CD14-positive monocyte (primary cell): ENCODE measurements around the gene CDKAL1. TPM values are rescaled to one million over a fixed set of nuclear protein-coding genes. Genes with fewer than 3 reads are reported as not detected.

Source experiments
- DNase-seq, 3 donors: peaks; one replicate each; pipeline ENCODE4 v3.0.0-alpha.2; 2011 to 2022
- H2AFZ ChIP-seq: 2 replicates; pipeline ENCODE4 v1.6.0; 2012; ENCODE audit warnings: mild to moderate bottlenecking, low read depth, low read length, inconsistent platforms; ENCODE audit not compliant: insufficient read depth, poor library complexity, severe bottlenecking
- H3K27ac ChIP-seq, 2 donors: 1 replicate in 1 of 2; 2 replicates in 1 of 2; pipeline ENCODE4 v1.5.1; 2012 to 2013; ENCODE audit warnings: low read length in 2 of 2, control low read depth in 1 of 2, inconsistent platforms in 1 of 2, low read depth in 1 of 2, mild to moderate bottlenecking in 1 of 2
- H3K27me3 ChIP-seq, 2 donors: one replicate each; pipeline versions ENCODE4 v1.6.0 to v1.6.1; 2011 to 2013; ENCODE audit warnings: low read length in 2 of 2; ENCODE audit not compliant: control insufficient read depth in 2 of 2, insufficient read depth in 2 of 2
- H3K36me3 ChIP-seq, 2 donors: replicated peaks in 1 of 2; 1 replicate in 1 of 2; 2 replicates in 1 of 2; pipeline versions ENCODE4 v1.5.1 to v1.6.1; 2012 to 2013; ENCODE audit warnings: low read length in 2 of 2, control low read depth in 1 of 2, inconsistent platforms in 1 of 2, mild to moderate bottlenecking in 1 of 2; ENCODE audit not compliant: insufficient read depth in 2 of 2, control insufficient read depth in 1 of 2
- H3K4me1 ChIP-seq, 2 donors: 1 replicate in 1 of 2; 2 replicates in 1 of 2; pipeline versions ENCODE4 v1.5.1 to v1.6.1; 2012 to 2013; ENCODE audit warnings: low read length in 2 of 2, control low read depth in 1 of 2, inconsistent platforms in 1 of 2, mild to moderate bottlenecking in 1 of 2, moderate library complexity in 1 of 2; ENCODE audit not compliant: insufficient read depth in 2 of 2, control insufficient read depth in 1 of 2
- H3K4me2 ChIP-seq: replicated peaks from 2 replicates; pipeline ENCODE3; 2012; ENCODE audit warnings: low read length, moderate library complexity, mild to moderate bottlenecking; ENCODE audit not compliant: poor library complexity, severe bottlenecking; ENCODE audit errors: extremely low read depth
- H3K4me3 ChIP-seq, 3 experiments: fragments of 200-600 bp in 1 of 3; sonication (generic) in 1 of 3; replicated peaks in 1 of 3; 1 replicate in 2 of 3; 2 replicates in 1 of 3; pipeline ENCODE4 v1.5.1; 2011 to 2013; ENCODE audit warnings: low read length in 3 of 3, mild to moderate bottlenecking in 3 of 3, control low read depth in 2 of 3, low read depth in 2 of 3, inconsistent platforms in 1 of 3, moderate library complexity in 1 of 3
- H3K79me2 ChIP-seq: 2 replicates; pipeline ENCODE4 v1.6.0; 2012; ENCODE audit warnings: mild to moderate bottlenecking, control low read depth, inconsistent platforms, low read length, moderate library complexity; ENCODE audit not compliant: insufficient read depth
- H3K9ac ChIP-seq: 2 replicates; pipeline ENCODE4 v1.6.0; 2017; ENCODE audit warnings: low read length, mild to moderate bottlenecking; ENCODE audit not compliant: insufficient read depth, poor library complexity, severe bottlenecking
- H3K9me3 ChIP-seq, 2 donors: replicated peaks in 1 of 2; 1 replicate in 1 of 2; 2 replicates in 1 of 2; pipeline versions ENCODE4 v1.5.1 to v1.6.1; 2012 to 2013; ENCODE audit warnings: low read length in 2 of 2, control low read depth in 1 of 2; ENCODE audit not compliant: control insufficient read depth in 1 of 2, insufficient read depth in 1 of 2
- H4K20me1 ChIP-seq: 2 replicates; pipeline ENCODE4 v1.6.0; 2012; ENCODE audit warnings: mild to moderate bottlenecking, low read length, control low read depth, moderate library complexity; ENCODE audit not compliant: insufficient read depth
- H3K27ac Mint-ChIP-seq, 7 donors: one replicate each; pipeline ENCODE4 v1.8.0; 2020; ENCODE audit warnings: mild to moderate bottlenecking in 7 of 7, mixed read lengths in 7 of 7, moderate library complexity in 6 of 7, inconsistent platforms in 2 of 7
- H3K27me3 Mint-ChIP-seq, 3 donors: one replicate each; pipeline ENCODE4 v1.8.0; 2021 to 2022; ENCODE audit warnings: low read depth in 3 of 3, mild to moderate bottlenecking in 3 of 3, mixed read lengths in 3 of 3, moderate library complexity in 3 of 3, inconsistent platforms in 1 of 3
- H3K36me3 Mint-ChIP-seq, 2 donors: one replicate each; pipeline ENCODE4 v1.8.0; 2020; ENCODE audit warnings: mixed read lengths in 2 of 2, inconsistent platforms in 1 of 2, mild to moderate bottlenecking in 1 of 2
- H3K4me1 Mint-ChIP-seq: one replicate; pipeline ENCODE4 v1.8.0; 2020; ENCODE audit warnings: mild to moderate bottlenecking, mixed read lengths
- H3K4me3 Mint-ChIP-seq, 2 donors: one replicate each; pipeline ENCODE4 v1.8.0; 2020; ENCODE audit warnings: mild to moderate bottlenecking in 2 of 2, mixed read lengths in 2 of 2, moderate library complexity in 1 of 2
- H3K9me3 Mint-ChIP-seq, 7 donors: one replicate each; pipeline ENCODE4 v1.8.0; 2020 to 2022; ENCODE audit warnings: mixed read lengths in 7 of 7, mild to moderate bottlenecking in 6 of 7, moderate library complexity in 6 of 7, inconsistent platforms in 2 of 7
- WGBS: methylation state at CpG from one replicate; pipeline ENCODE4 v1.1.5; 2013; ENCODE audit warnings: missing lambda C conversion rate; ENCODE audit not compliant: insufficient coverage; 5-methylcytosine and 5-hydroxymethylcytosine counted together
- intact Hi-C, 2 donors: fragments of 100-400 bp; cut with micrococcal nuclease; formaldehyde crosslinking; loops; one replicate each; pipeline versions ENCODE4 v1.15.0 to v1.15.1; 2023
- polyA plus RNA-seq, 3 donors: library from polyadenylated mRNA; depleted of rRNA in 1 of 3; unstranded in 2 of 3; stranded (reverse) in 1 of 3; fragments of 300-500 nt in 2 of 3; fragments of >200 nt in 1 of 3; fragmentation: Illumina TruSeq in 2 of 3; gene quantifications; 1 replicate in 2 of 3; 2 replicates in 1 of 3; pipeline ENCODE4 v1.2.3, GENCODE V29; 2012 to 2021
- TF ChIP-seq, protein P1 (sequence below): fragments of 200-600 bp; IDR thresholded peaks from one replicate; pipeline ENCODE4 v1.8.0; 2022; ENCODE audit warnings: antibody characterized with exemption, mild to moderate bottlenecking

The CDKAL1 gene
- polyA plus RNA-seq, 3 donors, result 3.2 to 12.4 (median 8.3) TPM

DNA sequence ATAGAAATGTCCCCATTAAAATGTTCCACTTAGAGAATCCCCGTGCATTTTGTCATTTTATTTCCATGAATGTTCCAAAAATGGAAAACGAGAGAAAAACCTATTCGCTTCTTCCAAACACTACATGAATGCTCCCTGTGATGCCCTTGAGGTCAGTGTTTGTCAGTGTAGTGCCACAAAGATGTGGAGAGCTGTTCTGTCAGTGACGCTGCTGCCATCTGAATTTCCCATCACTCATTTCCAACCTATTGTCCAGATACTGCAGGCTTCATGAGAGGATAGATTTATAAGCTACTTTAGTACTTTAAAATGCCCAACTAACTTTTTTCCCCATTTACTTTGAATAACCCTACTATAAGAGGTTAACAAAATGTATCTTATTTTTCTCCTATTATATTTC is 335.8 kb downstream of the CDKAL1 start:
- H2AFZ ChIP-seq, result no peak overlapping the region
- no peaks in the 10 kb centered on the region for H3K4me1 ChIP-seq
- H4K20me1 ChIP-seq, result no peaks in the 10 kb centered on the region
- Mint-ChIP-seq H3K27ac (no peak overlapping the region), H3K9me3 (peaks cover 0 to 2% (median 0%) of the 10 kb centered on the region in 7 donors), H3K36me3 (no peaks in the 10 kb centered on the region), H3K4me3 (no peak overlapping the region), H3K4me1 (no peaks in the 10 kb centered on the region), H3K27me3 (no peaks in the 10 kb centered on the region)
- H3K79me2 ChIP-seq, result no peaks in the 10 kb centered on the region
- no peaks in the 10 kb centered on the region for H3K36me3 ChIP-seq
- H3K9me3 ChIP-seq, result no peaks in the 10 kb centered on the region
- H3K27me3 ChIP-seq, result no peaks in the 10 kb centered on the region
- no peak for DNase-seq
- intact Hi-C loops, result no loop called here
- H3K27ac ChIP-seq, result no peak overlapping the region
- WGBS, result no CpG with 5 or more reads among the region's 4 CpGs
- H3K4me2 ChIP-seq, result no peak overlapping the region
- H3K4me3 ChIP-seq, result no peak overlapping the region
- TF ChIP-seq, protein P1, sequence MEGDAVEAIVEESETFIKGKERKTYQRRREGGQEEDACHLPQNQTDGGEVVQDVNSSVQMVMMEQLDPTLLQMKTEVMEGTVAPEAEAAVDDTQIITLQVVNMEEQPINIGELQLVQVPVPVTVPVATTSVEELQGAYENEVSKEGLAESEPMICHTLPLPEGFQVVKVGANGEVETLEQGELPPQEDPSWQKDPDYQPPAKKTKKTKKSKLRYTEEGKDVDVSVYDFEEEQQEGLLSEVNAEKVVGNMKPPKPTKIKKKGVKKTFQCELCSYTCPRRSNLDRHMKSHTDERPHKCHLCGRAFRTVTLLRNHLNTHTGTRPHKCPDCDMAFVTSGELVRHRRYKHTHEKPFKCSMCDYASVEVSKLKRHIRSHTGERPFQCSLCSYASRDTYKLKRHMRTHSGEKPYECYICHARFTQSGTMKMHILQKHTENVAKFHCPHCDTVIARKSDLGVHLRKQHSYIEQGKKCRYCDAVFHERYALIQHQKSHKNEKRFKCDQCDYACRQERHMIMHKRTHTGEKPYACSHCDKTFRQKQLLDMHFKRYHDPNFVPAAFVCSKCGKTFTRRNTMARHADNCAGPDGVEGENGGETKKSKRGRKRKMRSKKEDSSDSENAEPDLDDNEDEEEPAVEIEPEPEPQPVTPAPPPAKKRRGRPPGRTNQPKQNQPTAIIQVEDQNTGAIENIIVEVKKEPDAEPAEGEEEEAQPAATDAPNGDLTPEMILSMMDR, result no peak
- H3K9ac ChIP-seq, result no peak overlapping the region

DNA sequence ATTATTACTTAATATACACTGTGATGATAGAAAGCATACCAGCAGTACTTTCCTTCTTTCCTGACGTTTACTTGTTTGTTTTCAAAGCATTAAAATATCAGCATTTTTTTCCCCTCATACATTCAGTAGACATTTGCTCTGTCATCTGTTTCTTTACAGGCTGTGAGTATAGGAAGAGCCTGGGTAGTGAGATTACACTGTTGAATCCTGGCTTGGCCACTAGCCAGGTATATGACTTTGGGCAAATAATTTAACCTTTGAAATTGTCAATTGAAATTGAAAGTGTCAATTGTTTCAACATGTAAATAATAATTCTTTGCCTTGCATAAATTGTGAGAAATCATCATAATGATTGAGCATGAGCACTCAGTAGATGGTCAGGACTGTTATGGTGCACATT is 336.2 kb downstream of the CDKAL1 start:
- H3K79me2 ChIP-seq, result no peaks in the 10 kb centered on the region
- no peaks in the 10 kb centered on the region for H4K20me1 ChIP-seq
- TF ChIP-seq, protein P1, result no peak
- Mint-ChIP-seq H3K4me3 (no peak overlapping the region), H3K27ac (no peak overlapping the region), H3K36me3 (no peaks in the 10 kb centered on the region), H3K4me1 (no peaks in the 10 kb centered on the region), H3K9me3 (peaks cover 0 to 2% (median 0%) of the 10 kb centered on the region in 7 donors), H3K27me3 (no peaks in the 10 kb centered on the region)
- WGBS, result no CpG with 5 or more reads among the region's 1 CpG
- no peak overlapping the region for H3K4me3 ChIP-seq
- intact Hi-C loops, result no loop called here
- no peak overlapping the region for H2AFZ ChIP-seq
- H3K27ac ChIP-seq, result no peak overlapping the region
- H3K9ac ChIP-seq, result no peak overlapping the region
- no peaks in the 10 kb centered on the region for H3K27me3 ChIP-seq
- no peak for DNase-seq
- H3K4me2 ChIP-seq, result no peak overlapping the region
- H3K4me1 ChIP-seq, result no peaks in the 10 kb centered on the region
- H3K9me3 ChIP-seq, result no peaks in the 10 kb centered on the region
- H3K36me3 ChIP-seq, result no peaks in the 10 kb centered on the region
